Ishikawa (cell line): ENCODE data around the gene ADM2.

Experiments used
- CEBPB ChIP-seq: IDR thresholded peaks from 2 replicates; pipeline ENCODE4 v1.6.1; 2012
- CREB1 ChIP-seq: IDR thresholded peaks from 2 replicates; pipeline ENCODE4 v1.6.1; 2012; ENCODE audit warnings: low read depth
- EGR1 ChIP-seq: IDR thresholded peaks from 2 replicates; pipeline ENCODE4 v1.6.1; 2012
- EP300 ChIP-seq: IDR thresholded peaks from 2 replicates; pipeline ENCODE4 v1.6.1; 2012; ENCODE audit warnings: borderline replicate concordance
- FOXM1 ChIP-seq: IDR thresholded peaks from 2 replicates; pipeline ENCODE4 v1.6.1; 2012; ENCODE audit warnings: low read depth, borderline replicate concordance
- MAX ChIP-seq: IDR thresholded peaks from 2 replicates; pipeline ENCODE4 v1.6.1; 2012
- NFIC ChIP-seq: IDR thresholded peaks from 2 replicates; pipeline ENCODE4 v1.6.1; 2012
- RAD21 ChIP-seq: IDR thresholded peaks from 2 replicates; pipeline ENCODE4 v1.6.1; 2012; ENCODE audit warnings: low read depth
- REST ChIP-seq: IDR thresholded peaks from 2 replicates; pipeline ENCODE4 v1.6.1; 2012; ENCODE audit warnings: low read depth, mild to moderate bottlenecking
- TAF1 ChIP-seq: IDR thresholded peaks from 2 replicates; pipeline ENCODE4 v1.6.1; 2012; ENCODE audit warnings: low read depth, mild to moderate bottlenecking
- TCF12 ChIP-seq: IDR thresholded peaks from 2 replicates; pipeline ENCODE4 v1.6.1; 2012; ENCODE audit warnings: low read depth
- TEAD4 ChIP-seq: IDR thresholded peaks from 2 replicates; pipeline ENCODE4 v1.6.1; 2012
- USF1 ChIP-seq: IDR thresholded peaks from 2 replicates; pipeline ENCODE4 v1.6.1; 2012
- YY1 ChIP-seq: IDR thresholded peaks from 2 replicates; pipeline ENCODE4 v1.6.1; 2012; ENCODE audit warnings: low read depth
- ZBTB7A ChIP-seq: IDR thresholded peaks from 2 replicates; pipeline ENCODE4 v1.6.1; 2012; ENCODE audit warnings: low read depth

The ADM2 gene

GRCh38 chr22:50443801-50444625, 37.3 kb upstream of the ADM2 start:
- TF ChIP-seq YY1 (no peak), FOXM1 (no peak), ZBTB7A (no peak), EGR1 (no peak), MAX (no peak), EP300 (no peak), CREB1 (no peak)

GRCh38 chr22:50444663-50445062, 36.7 kb upstream of the ADM2 start:
- no peak; the same call in 1 of the 2 replicates for TF ChIP-seq EP300
- TF ChIP-seq NFIC, result peak; percentile 72
- 0 out of 2 replicates have a peak, but pooled peaks have one; percentile 4 for TF ChIP-seq RAD21
- peak; percentile 55 for TF ChIP-seq TEAD4

- TF ChIP-seq CREB1, result no peak
- TF ChIP-seq EGR1, result no peak
- TF ChIP-seq USF1, result no peak
- TF ChIP-seq TCF12, result no peak
- no peak for TF ChIP-seq NFIC
- TF ChIP-seq MAX, result no peak
- no peak for TF ChIP-seq TAF1
- TF ChIP-seq CEBPB, result no peak
- no peak for TF ChIP-seq EP300
- TF ChIP-seq TEAD4, result no peak
- no peak for TF ChIP-seq ZBTB7A
- no peak for TF ChIP-seq RAD21
- no peak for TF ChIP-seq YY1
- TF ChIP-seq FOXM1, result no peak
- TF ChIP-seq REST, result no peak
These were observed 36.1 kb upstream of the ADM2 start for GRCh38 chr22:50445071-50445879.

GRCh38 chr22:50445880-50446707, 35.2 kb upstream of the ADM2 start:
- TF ChIP-seq NFIC (no peak), TAF1 (no peak), CEBPB (no peak)

- no peak for TF ChIP-seq YY1
- TF ChIP-seq CREB1, result no peak
- TF ChIP-seq CEBPB, result no peak
- TF ChIP-seq MAX, result no peak
- TF ChIP-seq TCF12, result no peak
- TF ChIP-seq RAD21, result no peak
- TF ChIP-seq TEAD4, result no peak
- TF ChIP-seq TAF1, result no peak
- no peak for TF ChIP-seq USF1
- TF ChIP-seq EP300, result no peak
- no peak for TF ChIP-seq NFIC
- no peak for TF ChIP-seq FOXM1
- TF ChIP-seq EGR1, result no peak
- TF ChIP-seq ZBTB7A, result no peak
- no peak for TF ChIP-seq REST
These were observed 34.4 kb upstream of the ADM2 start for GRCh38 chr22:50446708-50447575.
